Nephron progenitor cell (in vitro differentiated cells): ENCODE results near the gene AP2S1.

Source experiments
- DNase-seq: peaks from one replicate; pipeline ENCODE4 v3.0.0; 2021
- H3K27ac Mint-ChIP-seq: 2 replicates; pipeline ENCODE4 v1.8.0; 2021; ENCODE audit warnings: mild to moderate bottlenecking, moderate library complexity, mixed read lengths
- H3K27me3 Mint-ChIP-seq: 2 replicates; pipeline ENCODE4 v1.8.0; 2021; ENCODE audit warnings: mild to moderate bottlenecking, low read depth, mixed read lengths; ENCODE audit not compliant: poor library complexity
- H3K36me3 Mint-ChIP-seq: 2 replicates; pipeline ENCODE4 v1.8.0; 2021; ENCODE audit warnings: low read depth, mixed read lengths
- H3K4me1 Mint-ChIP-seq: 2 replicates; pipeline ENCODE4 v1.8.0; 2021; ENCODE audit warnings: mixed read lengths
- H3K4me3 Mint-ChIP-seq: 2 replicates; pipeline ENCODE4 v1.8.0; 2021; ENCODE audit warnings: mild to moderate bottlenecking, moderate library complexity, mixed read lengths
- H3K9me3 Mint-ChIP-seq: 2 replicates; pipeline ENCODE4 v1.8.0; 2021; ENCODE audit warnings: mild to moderate bottlenecking, moderate library complexity, mixed read lengths
- CTCF ChIP-seq: fragments of 200-600 bp; sonication (generic); IDR thresholded peaks from 2 replicates; pipeline ENCODE4 v1.5.0; 2021; ENCODE audit warnings: antibody characterized with exemption

AP2S1 gene

GRCh38 chr19:46803555-46803954, 47.1 kb downstream of the AP2S1 start:
- no peak overlapping the region for H3K27ac Mint-ChIP-seq
- no peaks in the 10 kb centered on the region for H3K27me3 Mint-ChIP-seq
- no peak overlapping the region for H3K4me3 Mint-ChIP-seq
- no peak for TF ChIP-seq CTCF
- no peak for DNase-seq
- no peaks in the 10 kb centered on the region for H3K36me3 Mint-ChIP-seq
- peaks cover 7% of the 10 kb centered on the region for H3K4me1 Mint-ChIP-seq
- H3K9me3 Mint-ChIP-seq = peaks cover 4% of the 10 kb centered on the region

- Mint-ChIP-seq H3K4me1 (peaks cover 15% of the 10 kb centered on the region), H3K36me3 (no peaks in the 10 kb centered on the region), H3K4me3 (no peak overlapping the region), H3K27ac (no peak overlapping the region), H3K9me3 (peaks cover 4% of the 10 kb centered on the region), H3K27me3 (no peaks in the 10 kb centered on the region)
- DNase-seq = no peak
- no peak for TF ChIP-seq CTCF
Observed at GRCh38 chr19:46802152-46802551, 48.5 kb downstream of the AP2S1 start.

- Mint-ChIP-seq H3K4me1 (peaks cover 17% of the 10 kb centered on the region), H3K27ac (no peak overlapping the region), H3K27me3 (no peaks in the 10 kb centered on the region), H3K36me3 (no peaks in the 10 kb centered on the region), H3K9me3 (no peaks in the 10 kb centered on the region), H3K4me3 (no peak overlapping the region)
- no peak for TF ChIP-seq CTCF
- DNase-seq = no peak
Observed at GRCh38 chr19:46798713-46799112, 51.9 kb downstream of the AP2S1 start.

GRCh38 chr19:46797881-46798280, 52.8 kb downstream of the AP2S1 start:
- no peak overlapping the region for H3K4me3 Mint-ChIP-seq
- DNase-seq = no peak
- no peaks in the 10 kb centered on the region for H3K36me3 Mint-ChIP-seq
- H3K27me3 Mint-ChIP-seq = no peaks in the 10 kb centered on the region
- H3K27ac Mint-ChIP-seq = no peak overlapping the region
- no peak for TF ChIP-seq CTCF
- H3K4me1 Mint-ChIP-seq = peaks cover 25% of the 10 kb centered on the region
- H3K9me3 Mint-ChIP-seq = no peaks in the 10 kb centered on the region

GRCh38 chr19:46791944-46792343, 58.7 kb downstream of the AP2S1 start:
- H3K9me3 Mint-ChIP-seq = no peaks in the 10 kb centered on the region
- peak overlapping the region; percentile 39 for H3K27ac Mint-ChIP-seq
- no peaks in the 10 kb centered on the region for H3K36me3 Mint-ChIP-seq
- H3K27me3 Mint-ChIP-seq = peaks cover 9% of the 10 kb centered on the region
- H3K4me3 Mint-ChIP-seq = no peak overlapping the region
- no peak for DNase-seq
- H3K4me1 Mint-ChIP-seq = peaks cover 30% of the 10 kb centered on the region
- no peak for TF ChIP-seq CTCF

GRCh38 chr19:46789371-46789770, 61.3 kb downstream of the AP2S1 start:
- peaks cover 12% of the 10 kb centered on the region for H3K27me3 Mint-ChIP-seq
- no peaks in the 10 kb centered on the region for H3K36me3 Mint-ChIP-seq
- no peaks in the 10 kb centered on the region for H3K9me3 Mint-ChIP-seq
- H3K27ac Mint-ChIP-seq = no peak overlapping the region
- peaks cover 49% of the 10 kb centered on the region for H3K4me1 Mint-ChIP-seq
- no peak overlapping the region for H3K4me3 Mint-ChIP-seq
- no peak for TF ChIP-seq CTCF
- no peak for DNase-seq
